GM06990 (cell line): Measurements from ENCODE around the gene PTPRO.

ENCODE experiments used
- DNase-seq: peaks from one replicate; pipeline ENCODE4 v3.0.0-alpha.2; 2011; ENCODE audit not compliant: insufficient read length; ENCODE audit errors: extremely low read depth
- H3K27me3 ChIP-seq: replicated peaks from 2 replicates; pipeline ENCODE4 v1.6.0; 2011; ENCODE audit warnings: low read length; ENCODE audit not compliant: control insufficient read depth, insufficient read depth
- H3K36me3 ChIP-seq: 2 replicates; pipeline ENCODE4 v1.5.1; 2011; ENCODE audit warnings: low read length; ENCODE audit not compliant: control insufficient read depth, insufficient read depth
- H3K4me3 ChIP-seq: replicated peaks from 2 replicates; pipeline ENCODE4 v1.5.1; 2011; ENCODE audit warnings: low read depth, mild to moderate bottlenecking, control low read depth, low read length
- CTCF ChIP-seq: IDR thresholded peaks from 2 replicates; pipeline ENCODE4 v1.5.1; 2011; ENCODE audit warnings: low read length, control low read depth, mild to moderate bottlenecking, inconsistent platforms; ENCODE audit not compliant: insufficient read depth, poor library complexity, severe bottlenecking

Gene PTPRO

GRCh38 chr12:15580431-15580830 lies 258.1 kb downstream of the PTPRO start:
- no peak for TF ChIP-seq CTCF
- Histone ChIP-seq H3K27me3 (no peaks in the 10 kb centered on the region), H3K4me3 (no peak overlapping the region), H3K36me3 (no peaks in the 10 kb centered on the region)
- DNase-seq: no peak

DNA sequence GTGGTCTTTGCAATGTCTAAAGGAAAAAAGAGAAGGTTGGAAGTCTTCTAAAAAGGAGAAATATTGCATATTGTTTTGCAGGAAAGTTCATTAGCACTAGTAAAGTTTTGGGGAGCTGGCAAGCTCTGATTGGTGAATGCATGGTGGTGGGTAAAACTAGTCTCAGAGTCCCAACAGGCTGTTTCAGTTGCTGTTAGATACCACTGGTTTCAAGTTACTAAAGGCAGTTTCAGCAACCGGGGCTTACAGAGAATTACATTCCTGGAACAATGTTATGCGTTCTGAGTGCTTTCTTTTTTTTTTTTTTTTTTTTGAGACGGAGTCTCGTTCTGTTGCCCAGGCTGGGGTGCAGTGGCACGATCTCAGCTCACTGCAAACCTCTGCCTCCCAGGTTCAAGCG lies 258.7 kb downstream of the PTPRO start:
- DNase-seq: no peak
- no peaks in the 10 kb centered on the region for H3K27me3 ChIP-seq
- no peaks in the 10 kb centered on the region for H3K36me3 ChIP-seq
- no peak overlapping the region for H3K4me3 ChIP-seq
- no peak for TF ChIP-seq CTCF

- Histone ChIP-seq H3K27me3 (no peaks in the 10 kb centered on the region), H3K36me3 (no peaks in the 10 kb centered on the region), H3K4me3 (no peak overlapping the region)
- no peak for TF ChIP-seq CTCF
- no peak for DNase-seq
Measured at GRCh38 chr12:15583804-15584203, 261.5 kb downstream of the PTPRO start.

DNA sequence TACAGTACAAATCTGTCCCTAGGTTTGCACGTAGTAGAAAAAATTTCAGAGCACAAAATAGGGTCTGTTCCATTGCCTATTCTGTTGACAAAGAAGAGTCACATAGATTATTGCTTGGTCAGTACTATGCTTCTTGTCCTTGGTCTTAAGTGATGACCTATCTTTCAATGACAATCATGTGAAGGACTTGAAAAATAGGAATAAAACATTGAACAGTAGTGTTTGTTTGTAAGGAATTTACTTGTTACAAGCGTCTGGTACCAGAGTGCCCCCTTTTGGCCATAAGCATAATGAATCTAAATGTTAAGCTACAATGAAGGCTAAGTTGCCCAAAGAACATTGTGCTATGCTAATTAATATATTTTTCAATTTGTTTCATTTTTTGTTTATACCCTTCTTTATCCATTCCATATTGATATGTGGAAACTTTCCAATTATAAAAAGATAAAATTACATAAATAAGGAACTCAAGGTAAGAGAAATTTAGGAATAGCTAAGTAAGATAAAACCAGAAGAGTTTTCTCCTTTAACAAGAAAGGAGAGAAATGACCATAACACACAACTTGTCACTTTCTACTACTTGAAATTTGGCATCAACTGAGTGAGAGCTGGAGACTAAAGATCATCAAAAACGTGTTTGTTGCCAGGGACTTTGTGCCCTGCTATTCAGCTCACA lies 262.2 kb downstream of the PTPRO start:
- H3K27me3 ChIP-seq: no peaks in the 10 kb centered on the region
- no peak overlapping the region for H3K4me3 ChIP-seq
- TF ChIP-seq CTCF: peak; percentile 70
- no peak for DNase-seq
- H3K36me3 ChIP-seq: no peaks in the 10 kb centered on the region

GRCh38 chr12:15589328-15590032 lies 267.2 kb downstream of the PTPRO start:
- no peak for DNase-seq
- Histone ChIP-seq H3K4me3 (no peak overlapping the region), H3K27me3 (no peaks in the 10 kb centered on the region), H3K36me3 (no peaks in the 10 kb centered on the region)
- no peak for TF ChIP-seq CTCF
